Skeletal muscle satellite cell (primary cell): ENCODE results near the gene HTT.

ENCODE experiments used
- H3K27me3 ChIP-seq: 2 replicates; pipeline ENCODE4 v1.7.0; 2013; ENCODE audit warnings: low read length; ENCODE audit not compliant: control insufficient read depth, insufficient read depth
- H3K36me3 ChIP-seq: 2 replicates; pipeline ENCODE4 v1.7.0; 2013; ENCODE audit warnings: mild to moderate bottlenecking, control low read depth, low read length; ENCODE audit not compliant: insufficient read depth
- H3K4me1 ChIP-seq: 2 replicates; pipeline ENCODE4 v1.7.0; 2013; ENCODE audit warnings: low read length; ENCODE audit not compliant: control insufficient read depth, insufficient read depth
- H3K4me2 ChIP-seq: 2 replicates; pipeline ENCODE4 v1.7.0; 2013; ENCODE audit warnings: mild to moderate bottlenecking, low read length
- H3K4me3 ChIP-seq: 2 replicates; pipeline ENCODE4 v1.7.0; 2013; ENCODE audit warnings: low read length
- H3K9ac ChIP-seq: 2 replicates; pipeline ENCODE4 v1.7.0; 2013; ENCODE audit warnings: mild to moderate bottlenecking, low read depth, low read length, moderate library complexity
- H3K9me3 ChIP-seq: replicated peaks from 2 replicates; pipeline ENCODE4 v1.7.0; 2013; ENCODE audit warnings: mild to moderate bottlenecking, control low read depth, low read length

HTT gene

GRCh38 chr4:3178351-3178750 lies 103.9 kb downstream of the HTT start:
- Histone ChIP-seq H3K4me3 (no peak overlapping the region), H3K9ac (no peak overlapping the region), H3K4me1 (no peaks in the 10 kb centered on the region), H3K9me3 (no peaks in the 10 kb centered on the region), H3K4me2 (no peak overlapping the region), H3K36me3 (peaks cover 60% of the 10 kb centered on the region), H3K27me3 (no peaks in the 10 kb centered on the region)

- Histone ChIP-seq H3K27me3 (no peaks in the 10 kb centered on the region), H3K4me1 (no peaks in the 10 kb centered on the region), H3K4me2 (no peak overlapping the region), H3K4me3 (no peak overlapping the region), H3K36me3 (peaks cover 60% of the 10 kb centered on the region), H3K9ac (no peak overlapping the region), H3K9me3 (no peaks in the 10 kb centered on the region)
Measured at GRCh38 chr4:3179126-3179706, 104.7 kb downstream of the HTT start.

- H3K4me2 ChIP-seq: no peak overlapping the region
- no peak overlapping the region for H3K9ac ChIP-seq
- no peak overlapping the region for H3K4me3 ChIP-seq
- no peaks in the 10 kb centered on the region for H3K4me1 ChIP-seq
- H3K9me3 ChIP-seq: no peaks in the 10 kb centered on the region
- H3K27me3 ChIP-seq: no peaks in the 10 kb centered on the region
- H3K36me3 ChIP-seq: peaks cover 56% of the 10 kb centered on the region
Measured at GRCh38 chr4:3183008-3183407, 108.5 kb downstream of the HTT start.

- Histone ChIP-seq H3K4me2 (no peak overlapping the region), H3K4me3 (no peak overlapping the region), H3K27me3 (no peaks in the 10 kb centered on the region), H3K36me3 (peaks cover 58% of the 10 kb centered on the region), H3K4me1 (no peaks in the 10 kb centered on the region), H3K9me3 (no peaks in the 10 kb centered on the region), H3K9ac (no peak overlapping the region)
Measured at GRCh38 chr4:3184725-3185124, 110.2 kb downstream of the HTT start.

GRCh38 chr4:3186609-3187008 lies 112.1 kb downstream of the HTT start:
- Histone ChIP-seq H3K4me1 (no peaks in the 10 kb centered on the region), H3K9me3 (no peaks in the 10 kb centered on the region), H3K4me3 (no peak overlapping the region), H3K4me2 (no peak overlapping the region), H3K9ac (no peak overlapping the region), H3K27me3 (no peaks in the 10 kb centered on the region), H3K36me3 (peaks cover 54% of the 10 kb centered on the region)

- H3K4me3 ChIP-seq: no peak overlapping the region
- H3K4me2 ChIP-seq: no peak overlapping the region
- H3K9me3 ChIP-seq: no peaks in the 10 kb centered on the region
- no peaks in the 10 kb centered on the region for H3K27me3 ChIP-seq
- no peak overlapping the region for H3K9ac ChIP-seq
- H3K4me1 ChIP-seq: no peaks in the 10 kb centered on the region
- H3K36me3 ChIP-seq: peaks cover 43% of the 10 kb centered on the region
Measured at GRCh38 chr4:3188118-3188517, 113.6 kb downstream of the HTT start.

GRCh38 chr4:3189459-3189858 lies 115.0 kb downstream of the HTT start:
- peaks cover 36% of the 10 kb centered on the region for H3K36me3 ChIP-seq

GRCh38 chr4:3190549-3190948 lies 116.1 kb downstream of the HTT start:
- Histone ChIP-seq H3K4me3 (no peak overlapping the region), H3K36me3 (peaks cover 34% of the 10 kb centered on the region)

More at GRCh38 chr4:3189459-3189858, 115.0 kb downstream of the HTT start:
- H3K27me3 ChIP-seq: no peaks in the 10 kb centered on the region
- no peaks in the 10 kb centered on the region for H3K4me1 ChIP-seq
- no peak overlapping the region for H3K4me3 ChIP-seq
- no peak overlapping the region for H3K9ac ChIP-seq
- no peaks in the 10 kb centered on the region for H3K9me3 ChIP-seq
- H3K4me2 ChIP-seq: no peak overlapping the region

GRCh38 chr4:3192188-3192587 lies 117.7 kb downstream of the HTT start:
- Histone ChIP-seq H3K9ac (no peak overlapping the region), H3K4me3 (no peak overlapping the region), H3K4me2 (no peak overlapping the region), H3K27me3 (no peaks in the 10 kb centered on the region), H3K9me3 (no peaks in the 10 kb centered on the region), H3K36me3 (peaks cover 37% of the 10 kb centered on the region), H3K4me1 (no peaks in the 10 kb centered on the region)

More at GRCh38 chr4:3190549-3190948, 116.1 kb downstream of the HTT start:
- no peak overlapping the region for H3K9ac ChIP-seq
- no peaks in the 10 kb centered on the region for H3K27me3 ChIP-seq
- H3K4me1 ChIP-seq: no peaks in the 10 kb centered on the region
- H3K9me3 ChIP-seq: no peaks in the 10 kb centered on the region
- H3K4me2 ChIP-seq: no peak overlapping the region

- no peak overlapping the region for H3K4me3 ChIP-seq
- peaks cover 37% of the 10 kb centered on the region for H3K36me3 ChIP-seq
- H3K4me2 ChIP-seq: no peak overlapping the region
- H3K9ac ChIP-seq: no peak overlapping the region
- no peaks in the 10 kb centered on the region for H3K4me1 ChIP-seq
- H3K27me3 ChIP-seq: no peaks in the 10 kb centered on the region
- H3K9me3 ChIP-seq: no peaks in the 10 kb centered on the region
Measured at GRCh38 chr4:3192827-3193226, 118.3 kb downstream of the HTT start.

GRCh38 chr4:3193531-3194203 lies 119.2 kb downstream of the HTT start:
- no peak overlapping the region for H3K4me2 ChIP-seq
- H3K4me1 ChIP-seq: no peaks in the 10 kb centered on the region
- H3K4me3 ChIP-seq: no peak overlapping the region
- no peaks in the 10 kb centered on the region for H3K27me3 ChIP-seq
- H3K9ac ChIP-seq: no peak overlapping the region
- H3K9me3 ChIP-seq: no peaks in the 10 kb centered on the region
- peaks cover 35% of the 10 kb centered on the region for H3K36me3 ChIP-seq
